Hematopoietic multipotent progenitor cell (in vitro differentiated cells): ENCODE measurements around the gene PCSK2. TPM values are rescaled to one million over a fixed set of nuclear protein-coding genes. Genes with fewer than 3 reads are reported as not detected.

Source experiments
- DNase-seq, 3 donors: peaks; one replicate each; pipeline ENCODE4 v3.0.0-alpha.2; 2011 to 2015; ENCODE audit warnings: low read depth in 2 of 3, low spot score in 2 of 3
- total RNA-seq: library from RNA; depleted of rRNA; stranded (reverse); fragments of >200 nt; gene quantifications from one replicate; pipeline ENCODE4 v1.2.3, GENCODE V29; 2012

The PCSK2 gene
- total RNA-seq, 1 donor, result under 0.01 TPM

- DNase-seq, result no peak
These were observed 275.3 kb downstream of the PCSK2 start for GRCh38 chr20:17502105-17502504.

GRCh38 chr20:17503301-17504065 is 276.6 kb downstream of the PCSK2 start:
- DNase-seq, result no peak

- no peak for DNase-seq
These were observed 277.4 kb downstream of the PCSK2 start for GRCh38 chr20:17504066-17504897.

- DNase-seq, result peak; percentile 30 to 85 (median 70)
These were observed 278.2 kb downstream of the PCSK2 start for GRCh38 chr20:17504898-17505635.

DNA sequence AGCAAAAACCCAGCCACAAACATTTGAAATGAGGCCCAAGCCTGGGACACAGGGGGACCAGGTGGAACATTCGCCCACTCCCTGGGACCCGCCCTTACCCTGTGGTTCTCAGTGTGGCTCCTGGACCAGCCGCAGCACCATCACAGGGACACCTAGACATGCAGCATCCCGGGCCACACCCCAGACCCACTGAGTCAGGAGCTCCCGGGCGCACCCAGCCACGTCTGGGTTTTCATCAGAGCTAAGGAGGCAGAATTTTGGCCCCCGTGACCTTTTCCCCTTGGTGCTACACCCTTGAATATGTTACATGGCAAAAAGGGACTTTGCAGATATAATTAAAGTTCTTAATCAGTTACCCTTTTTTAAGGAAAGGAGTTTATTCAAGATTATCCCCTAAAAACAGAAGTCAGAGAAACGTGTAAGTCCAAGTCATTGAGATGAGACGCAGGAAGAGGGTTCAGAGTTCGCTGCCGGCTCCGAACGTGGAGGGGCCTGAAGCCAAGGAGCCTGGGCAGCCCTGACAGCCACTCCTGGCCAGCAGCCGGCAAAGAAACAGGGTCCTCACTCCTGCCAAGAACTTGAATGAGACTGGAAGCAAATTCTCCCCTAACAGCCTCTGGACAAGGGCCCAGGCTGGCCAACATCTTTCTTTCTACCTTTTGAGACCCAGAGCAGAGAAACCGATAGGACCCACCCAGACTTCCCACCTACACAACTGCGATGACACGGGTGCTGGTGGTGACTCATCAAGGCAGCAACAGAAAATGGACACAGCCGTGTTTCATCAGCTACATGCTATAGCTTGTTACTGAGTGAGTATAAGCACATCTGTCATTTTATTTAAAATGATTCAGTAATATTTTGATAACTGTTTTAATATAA is 279.0 kb downstream of the PCSK2 start:
- DNase-seq, result peak in 1 of 3 donors; percentile 12

- DNase-seq, result no peak
These were observed 280.2 kb downstream of the PCSK2 start for GRCh38 chr20:17507032-17507431.

DNA sequence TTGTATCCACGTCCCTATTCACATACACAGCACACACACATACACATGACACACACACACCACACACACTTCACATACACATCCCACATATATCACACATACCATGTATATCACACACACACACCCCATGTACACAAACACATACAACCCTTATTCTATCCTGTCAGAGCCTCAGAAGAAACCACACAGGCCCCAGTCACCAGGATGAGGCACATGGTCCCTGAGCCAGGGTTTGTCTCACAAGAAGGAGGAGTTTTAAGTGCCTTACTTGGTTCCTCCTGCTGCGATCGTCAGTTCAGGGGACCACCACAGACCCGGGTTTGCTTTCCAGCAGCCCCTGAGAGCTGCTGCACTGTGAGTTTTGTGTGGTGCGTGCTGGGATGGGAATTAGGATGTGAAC is 280.7 kb downstream of the PCSK2 start:
- no peak for DNase-seq

GRCh38 chr20:17508756-17509155 is 281.9 kb downstream of the PCSK2 start:
- DNase-seq, result no peak

GRCh38 chr20:17510548-17510947 is 283.7 kb downstream of the PCSK2 start:
- DNase-seq, result no peak

DNA sequence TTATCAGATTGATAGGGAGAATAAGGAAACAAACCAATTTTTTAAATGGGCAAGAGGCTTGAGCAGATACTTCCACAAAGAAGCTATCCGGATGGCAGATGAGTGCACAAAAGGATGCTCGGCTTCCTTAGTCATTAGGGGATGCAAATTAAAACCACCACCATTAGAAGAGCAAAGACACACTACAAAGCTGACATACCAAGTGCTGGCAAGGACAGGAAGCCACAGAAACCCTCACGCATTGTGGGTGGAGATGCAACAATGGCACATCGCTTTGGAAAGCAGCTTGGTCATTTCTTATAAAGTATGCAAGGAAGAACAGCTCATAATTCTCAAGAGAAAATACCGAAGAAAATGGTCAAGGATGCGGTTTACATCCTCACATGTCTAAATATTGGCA is 284.6 kb downstream of the PCSK2 start:
- DNase-seq, result no peak

GRCh38 chr20:17513939-17514338 is 287.1 kb downstream of the PCSK2 start:
- no peak for DNase-seq

GRCh38 chr20:17515053-17515452 is 288.2 kb downstream of the PCSK2 start:
- DNase-seq, result no peak

DNA sequence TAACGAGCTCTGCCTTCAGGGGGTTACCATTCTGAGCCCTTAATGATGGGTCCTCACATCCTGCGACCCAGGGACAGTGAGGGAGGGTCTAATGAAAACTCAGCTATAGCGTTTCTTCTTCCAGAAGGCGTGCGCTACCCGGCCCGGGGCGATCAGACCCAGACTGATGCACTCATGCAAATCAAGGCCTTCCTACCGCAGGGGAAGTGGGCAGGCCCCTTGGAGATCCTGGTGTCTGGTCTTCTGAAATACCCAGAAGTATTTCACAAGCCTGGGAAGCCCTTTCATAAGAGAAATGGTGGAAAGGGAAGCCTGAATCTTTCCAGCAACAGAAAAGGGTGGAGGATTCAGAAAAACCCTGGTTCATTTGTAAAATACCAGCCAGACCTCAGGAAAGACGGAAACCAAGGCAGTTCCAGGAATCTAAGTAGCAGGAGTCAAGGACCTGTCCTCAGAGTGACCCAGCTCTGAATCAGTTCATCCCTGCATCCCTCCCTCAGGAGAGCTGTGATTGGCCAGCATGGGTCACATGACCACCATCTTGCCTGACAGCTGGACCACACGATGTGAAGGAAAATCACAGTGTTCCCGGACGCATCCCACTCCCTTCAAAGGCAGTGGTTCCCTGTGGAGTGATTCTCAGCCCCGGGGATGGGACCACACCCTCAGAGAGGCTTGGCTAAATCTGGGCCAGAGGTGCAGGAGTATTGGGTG is 291.7 kb downstream of the PCSK2 start:
- no peak for DNase-seq

DNA sequence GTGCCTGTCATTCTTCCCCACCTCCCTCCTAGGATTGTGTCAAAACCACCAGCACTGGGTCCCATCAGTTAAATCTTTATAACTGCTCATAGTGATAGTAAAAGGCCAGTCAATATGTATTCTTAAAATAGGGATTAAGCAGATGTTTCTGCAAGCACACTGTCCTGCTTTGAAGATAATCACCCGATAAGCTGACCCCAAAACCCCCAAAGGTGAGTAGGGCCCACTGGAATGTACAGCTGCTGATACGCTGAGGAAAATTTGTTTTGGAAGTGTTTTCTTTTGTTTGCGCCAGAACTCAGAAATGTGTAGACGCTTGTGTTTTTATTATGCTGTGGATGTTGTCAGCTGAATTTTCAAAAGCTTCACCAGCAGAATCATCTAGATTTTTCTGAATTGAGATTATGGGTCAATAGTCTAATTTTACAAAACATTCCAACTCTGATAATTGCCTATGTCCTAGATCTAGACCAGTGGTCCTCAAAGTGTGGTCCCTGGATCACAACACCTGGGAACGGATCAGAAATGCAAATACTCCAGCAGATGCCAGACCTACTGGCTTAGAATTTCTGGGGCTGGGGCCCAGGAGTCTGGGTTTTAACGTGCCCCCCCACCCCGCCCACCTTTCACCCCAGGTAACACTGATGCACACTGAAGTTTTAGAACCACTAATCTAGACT is 292.9 kb downstream of the PCSK2 start:
- DNase-seq, result no peak

DNA sequence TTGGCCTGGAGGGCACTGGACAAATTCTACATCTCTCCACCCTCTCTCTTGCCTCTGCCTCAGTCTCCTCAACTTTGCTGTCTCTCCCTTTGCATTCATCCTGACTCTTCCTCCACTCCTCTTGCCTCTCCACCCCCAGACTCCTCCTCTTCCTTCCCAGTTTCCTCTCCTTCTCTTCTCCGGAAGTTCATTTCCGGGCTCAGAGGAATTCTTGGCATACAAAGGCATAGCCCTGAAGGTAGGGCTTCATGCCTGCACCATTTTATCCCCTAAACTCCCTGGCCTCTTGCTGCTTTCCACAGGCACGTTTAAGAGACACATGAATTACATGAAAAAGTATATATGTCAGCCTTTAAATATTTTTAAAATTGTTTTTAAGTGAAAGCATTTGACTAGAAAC is 293.7 kb downstream of the PCSK2 start:
- DNase-seq, result no peak

GRCh38 chr20:17522528-17522927 is 295.7 kb downstream of the PCSK2 start:
- no peak for DNase-seq

DNA sequence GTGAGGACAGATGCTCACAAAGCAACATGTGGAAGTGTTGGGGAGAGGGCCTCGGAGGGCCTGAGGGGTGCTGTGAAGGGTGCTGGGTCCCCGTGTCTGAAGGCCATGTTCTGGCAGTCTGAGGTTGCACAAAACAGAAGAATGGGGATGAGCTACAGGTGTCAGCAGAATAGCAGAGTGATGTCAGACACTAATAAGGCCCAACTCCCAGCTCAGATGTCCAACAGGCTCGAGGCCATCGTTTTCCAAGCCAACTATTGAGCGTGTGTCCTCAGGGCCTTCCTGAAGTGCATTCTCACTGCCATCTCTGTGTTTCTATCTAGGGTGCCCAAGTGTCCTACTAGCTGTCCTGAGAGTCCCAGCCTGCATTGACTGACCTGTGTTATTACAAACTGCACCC is 296.5 kb downstream of the PCSK2 start:
- DNase-seq, result no peak

DNA sequence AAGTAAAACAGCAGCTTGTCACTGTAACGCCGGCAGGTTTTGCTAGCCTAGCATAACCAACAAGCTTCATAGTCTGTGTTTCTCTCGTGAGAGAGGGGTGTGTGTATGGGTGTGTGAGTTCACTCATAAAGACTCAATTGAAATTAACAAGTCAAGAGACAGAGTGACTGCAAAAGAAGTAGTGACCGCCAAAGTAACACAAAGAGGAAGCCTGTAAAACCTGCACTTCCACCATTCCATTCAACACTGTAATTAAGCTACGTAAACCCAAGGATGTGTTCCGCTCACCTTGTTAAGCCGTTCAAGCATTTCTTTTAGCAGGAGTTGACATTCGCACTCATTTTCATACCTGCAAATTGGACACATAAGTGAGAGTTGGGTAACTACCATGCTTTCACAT is 297.7 kb downstream of the PCSK2 start:
- DNase-seq, result no peak

DNA sequence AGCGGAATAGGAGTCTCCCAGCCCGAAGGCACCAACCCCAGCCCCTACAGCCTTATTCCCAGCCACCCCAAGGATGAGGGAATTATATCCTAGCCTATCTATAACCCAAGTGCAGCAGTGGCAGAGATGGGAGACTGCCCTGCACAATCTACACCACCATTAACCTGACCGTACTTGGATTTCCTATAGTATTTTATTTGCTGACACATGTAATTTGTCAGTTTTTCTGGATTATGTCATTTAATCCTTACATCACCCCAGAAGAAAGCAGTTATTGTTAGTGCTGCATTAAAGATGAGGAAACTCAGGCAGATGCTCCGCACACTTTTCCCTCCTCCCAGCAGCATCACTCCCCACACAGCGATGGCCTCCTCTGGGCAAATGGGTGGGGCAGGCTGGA is 298.3 kb downstream of the PCSK2 start:
- DNase-seq, result no peak
